Superior temporal gyrus (tissue), 1 donor: ENCODE results near the gene VTI1A.
A peak's percentile ranks its signal among the peaks of the same experiment; 100 is the strongest.

Experiments used
- DNase-seq: peaks from one replicate; pipeline ENCODE4 v3.0.0-alpha.2; 2016; ENCODE audit errors: extremely low spot score

VTI1A gene

GRCh38 chr10:112809736-112810135 lies 362.7 kb downstream of the VTI1A start:
- no peak for DNase-seq

- no peak for DNase-seq
These were observed 363.7 kb downstream of the VTI1A start for GRCh38 chr10:112810711-112811151.

DNA sequence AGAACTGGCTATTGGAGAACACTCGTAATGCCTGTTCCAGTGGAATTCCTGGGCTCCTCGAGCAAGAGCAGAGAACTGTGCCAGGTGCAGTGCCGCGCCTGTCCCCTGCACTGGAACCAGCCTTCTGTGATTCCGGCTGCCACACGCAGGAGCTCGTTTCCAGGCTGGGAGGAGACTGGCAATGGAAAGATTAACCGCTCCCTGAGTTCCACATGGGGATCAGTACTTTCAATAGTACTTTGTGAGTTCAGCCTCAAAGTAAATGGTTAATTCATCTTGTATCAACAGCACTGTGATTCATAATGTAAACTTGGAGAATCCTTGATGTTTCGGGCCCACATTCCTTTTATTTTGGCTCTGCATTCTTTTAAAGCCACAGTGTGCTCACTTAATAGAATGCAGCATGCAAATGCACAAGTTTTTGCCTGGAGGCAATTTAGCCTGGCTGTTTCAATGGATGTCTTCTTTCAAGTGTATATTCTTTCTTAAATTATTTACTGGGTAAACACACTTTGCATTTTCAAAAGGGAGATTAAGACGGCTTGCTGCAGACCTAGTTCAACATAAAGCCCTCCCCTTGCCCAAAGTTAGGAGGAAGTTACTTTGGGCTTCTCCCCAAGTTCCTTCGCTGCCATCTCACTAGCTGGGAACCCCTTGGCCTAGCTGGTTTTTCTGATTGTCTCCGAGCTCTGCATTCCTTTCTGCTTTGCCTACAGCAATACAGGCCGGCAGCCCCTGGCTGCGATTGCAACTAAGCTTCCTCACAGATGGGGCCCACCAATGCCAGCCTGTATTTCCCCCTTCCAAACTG lies 364.9 kb downstream of the VTI1A start:
- DNase-seq = peak; percentile 15

- DNase-seq = no peak
These were observed 365.6 kb downstream of the VTI1A start for GRCh38 chr10:112812586-112812985.

DNA sequence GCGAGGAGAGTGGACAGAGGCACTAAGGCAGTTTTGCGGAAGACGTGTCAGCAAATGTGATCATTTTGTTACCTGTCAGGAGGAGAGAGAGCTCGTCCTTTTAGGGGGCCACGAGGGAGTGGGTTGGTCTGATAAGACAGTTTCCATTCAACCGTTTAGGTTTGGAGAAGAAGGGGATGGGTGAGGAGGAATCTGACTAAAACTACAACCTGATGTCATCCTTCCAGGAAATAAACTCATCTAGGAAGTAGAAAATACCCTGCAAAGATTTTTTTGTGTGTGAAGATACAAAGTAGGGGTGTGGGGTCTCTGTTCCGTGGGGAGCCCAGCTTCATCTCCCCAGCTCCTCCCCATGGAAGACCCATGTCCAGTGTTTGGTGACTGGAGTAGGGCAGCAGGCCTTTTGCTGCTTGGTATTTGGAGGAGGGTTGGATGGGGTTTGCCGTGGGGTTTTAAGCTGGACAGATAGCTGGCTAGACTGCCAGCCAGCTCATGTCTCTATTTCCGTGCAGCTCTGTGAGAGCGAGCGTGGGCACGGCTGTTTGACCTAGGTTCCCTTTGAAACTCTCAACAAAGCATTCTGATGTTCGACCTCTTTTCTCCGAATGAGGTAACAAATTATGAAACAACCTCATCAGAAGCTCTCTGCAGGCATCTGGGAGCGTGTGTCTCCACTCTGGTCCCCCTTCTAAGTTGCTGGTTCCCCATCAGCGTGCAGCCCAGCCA lies 367.0 kb downstream of the VTI1A start:
- DNase-seq = no peak

GRCh38 chr10:112815269-112816032 lies 368.4 kb downstream of the VTI1A start:
- DNase-seq = no peak

- DNase-seq = no peak
These were observed 369.0 kb downstream of the VTI1A start for GRCh38 chr10:112816033-112816430.

- DNase-seq = no peak
These were observed 369.9 kb downstream of the VTI1A start for GRCh38 chr10:112816891-112817290.

GRCh38 chr10:112817981-112818777 lies 371.2 kb downstream of the VTI1A start:
- DNase-seq = no peak

DNA sequence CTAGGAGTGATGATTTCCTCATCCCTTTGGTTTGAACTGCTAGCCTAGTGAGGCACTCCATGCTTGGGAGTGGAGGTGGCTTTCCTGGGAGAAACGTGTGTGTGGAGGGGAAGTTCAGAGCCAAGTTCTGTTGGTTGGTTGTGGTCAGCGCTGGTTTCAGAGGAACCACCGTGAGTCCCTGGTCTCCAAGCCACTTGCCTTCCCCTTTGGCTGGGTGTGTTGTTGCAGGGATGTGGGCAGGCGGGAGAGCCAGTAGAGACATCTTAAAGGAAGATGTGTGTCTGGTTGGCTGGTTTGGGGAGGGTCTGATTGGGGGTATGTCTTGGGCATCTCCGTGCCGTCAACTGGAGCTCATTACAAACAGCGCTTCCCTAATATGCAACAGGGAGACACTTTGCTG lies 372.2 kb downstream of the VTI1A start:
- DNase-seq = no peak

DNA sequence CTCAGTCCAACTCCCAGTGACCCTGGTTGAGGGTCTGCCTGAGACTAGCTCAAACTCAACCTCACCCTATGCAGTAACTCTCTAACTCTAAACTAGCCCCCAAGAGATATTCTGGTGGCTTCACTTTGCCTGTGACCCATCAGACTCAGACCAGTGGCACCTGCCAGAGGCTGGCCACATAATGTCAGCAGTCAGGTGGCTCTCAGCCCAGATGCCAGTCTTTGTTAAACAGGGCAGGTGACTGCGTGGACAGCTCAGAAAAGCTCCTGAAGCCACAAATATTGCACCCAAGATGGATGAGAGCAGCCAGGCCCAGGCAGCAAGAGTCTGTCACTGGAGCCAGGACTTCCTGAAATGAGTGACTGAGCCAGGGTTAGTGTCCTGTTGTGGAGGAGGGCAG lies 373.3 kb downstream of the VTI1A start:
- no peak for DNase-seq

GRCh38 chr10:112821038-112821437 lies 374.0 kb downstream of the VTI1A start:
- no peak for DNase-seq

GRCh38 chr10:112821663-112822062 lies 374.6 kb downstream of the VTI1A start:
- DNase-seq = no peak

DNA sequence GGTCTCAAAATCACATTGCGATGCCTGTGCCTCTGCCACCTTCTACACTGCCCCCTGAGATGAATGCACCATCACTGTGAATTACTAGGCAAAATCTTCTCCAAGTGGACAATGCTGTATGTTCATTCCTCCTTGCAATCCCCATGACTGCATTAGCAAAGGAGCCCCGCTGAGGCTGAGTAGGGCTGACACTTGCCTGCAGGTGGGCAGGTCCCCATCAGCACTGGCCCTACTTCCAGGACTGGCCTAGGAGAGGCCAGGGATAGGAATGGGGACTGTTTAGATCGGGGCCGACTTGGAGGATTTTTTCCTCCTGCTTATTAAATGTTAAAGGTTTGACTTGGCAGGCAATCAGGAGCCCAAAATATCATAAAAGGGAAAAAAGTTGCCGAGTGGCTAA lies 376.0 kb downstream of the VTI1A start:
- DNase-seq = no peak

- no peak for DNase-seq
These were observed 376.6 kb downstream of the VTI1A start for GRCh38 chr10:112823604-112824003.

- DNase-seq = no peak
These were observed 379.1 kb downstream of the VTI1A start for GRCh38 chr10:112826018-112826697.

GRCh38 chr10:112827086-112827485 lies 380.1 kb downstream of the VTI1A start:
- no peak for DNase-seq

GRCh38 chr10:112827951-112828350 lies 380.9 kb downstream of the VTI1A start:
- DNase-seq = no peak

GRCh38 chr10:112831859-112832258 lies 384.8 kb downstream of the VTI1A start:
- no peak for DNase-seq

DNA sequence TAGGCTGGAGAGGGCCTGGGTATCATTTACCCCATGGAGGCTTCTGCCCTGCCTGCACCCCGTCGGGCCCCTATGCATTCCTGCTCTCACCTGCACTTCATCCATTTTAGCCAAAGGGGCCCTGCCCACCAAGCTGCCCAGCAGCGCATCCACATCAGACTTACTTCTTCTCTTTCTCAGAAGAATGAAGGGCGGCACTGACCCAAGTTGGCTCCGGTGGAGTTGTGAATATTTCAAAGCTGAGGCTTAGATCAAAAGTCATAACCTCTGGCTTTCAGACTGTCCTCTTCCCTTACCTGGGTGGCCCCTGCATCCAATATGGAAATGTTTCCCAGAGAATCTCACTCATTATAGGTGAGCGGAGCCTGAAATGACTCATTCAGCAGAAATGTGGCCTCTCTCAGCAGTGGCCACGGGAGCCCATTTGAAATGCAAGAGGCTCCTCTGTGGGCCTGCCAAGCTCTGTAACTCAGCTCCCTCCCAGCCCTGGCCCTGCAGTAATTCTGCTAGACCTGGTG lies 385.4 kb downstream of the VTI1A start:
- no peak for DNase-seq

- no peak for DNase-seq
These were observed 385.9 kb downstream of the VTI1A start for GRCh38 chr10:112832959-112833358.
